Activated T-helper 1 cell treated with Interleukin-2 at 50 U/mL for 16 hours (primary cell): ENCODE measurements around the gene ZNF556.
"Not testable (repeated sequence)": the region's sequence is repeated elsewhere in the genome, so short reads cannot be mapped to it uniquely, and the experiment has no call there.

Experiments
- DNase-seq: peaks from one replicate; pipeline ENCODE4 v3.0.0-alpha.2; 2020; ENCODE audit warnings: low read depth

The ZNF556 gene

DNA sequence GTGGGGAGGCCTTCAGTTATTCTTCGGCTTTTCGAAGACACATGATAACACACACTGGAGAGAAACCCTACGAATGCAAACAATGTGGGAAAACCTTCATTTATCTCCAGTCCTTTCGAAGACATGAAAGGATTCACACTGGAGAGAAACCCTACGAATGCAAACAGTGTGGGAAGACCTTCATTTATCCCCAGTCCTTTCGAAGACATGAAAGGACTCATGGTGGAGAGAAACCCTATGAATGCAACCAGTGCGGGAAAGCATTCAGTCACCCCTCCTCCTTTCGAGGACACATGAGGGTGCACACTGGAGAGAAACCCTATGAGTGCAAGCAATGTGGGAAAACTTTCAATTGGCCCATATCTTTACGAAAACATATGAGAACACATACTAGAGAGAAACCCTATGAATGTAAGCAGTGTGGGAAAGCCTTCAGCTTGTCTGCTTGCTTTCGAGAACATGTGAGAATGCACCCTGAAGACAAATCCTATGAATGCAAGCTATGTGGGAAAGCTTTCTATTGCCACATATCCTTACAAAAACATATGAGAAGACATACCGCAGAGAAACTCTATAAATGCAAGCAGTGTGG is 14.0 kb upstream of the ZNF556 start:
- DNase-seq, result no peak

DNA sequence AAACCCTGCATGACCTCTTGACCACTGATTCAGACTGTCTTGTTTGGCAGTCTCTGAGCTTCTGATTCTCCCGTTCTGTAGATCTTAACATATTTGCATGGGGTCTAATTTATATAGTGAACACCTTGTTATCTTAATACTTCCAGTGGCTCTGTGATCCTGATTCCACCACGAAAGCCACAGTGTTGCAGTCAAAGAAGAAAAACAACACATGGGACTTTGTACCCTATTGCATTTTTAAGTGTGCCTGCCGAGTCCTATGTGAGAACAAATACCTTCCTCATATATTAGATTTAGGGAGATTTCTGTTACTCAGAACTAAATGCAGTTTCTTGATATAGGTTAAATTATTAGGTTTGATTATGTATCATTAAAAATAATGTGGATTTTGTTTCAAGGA is 12.3 kb upstream of the ZNF556 start:
- no peak for DNase-seq

DNA sequence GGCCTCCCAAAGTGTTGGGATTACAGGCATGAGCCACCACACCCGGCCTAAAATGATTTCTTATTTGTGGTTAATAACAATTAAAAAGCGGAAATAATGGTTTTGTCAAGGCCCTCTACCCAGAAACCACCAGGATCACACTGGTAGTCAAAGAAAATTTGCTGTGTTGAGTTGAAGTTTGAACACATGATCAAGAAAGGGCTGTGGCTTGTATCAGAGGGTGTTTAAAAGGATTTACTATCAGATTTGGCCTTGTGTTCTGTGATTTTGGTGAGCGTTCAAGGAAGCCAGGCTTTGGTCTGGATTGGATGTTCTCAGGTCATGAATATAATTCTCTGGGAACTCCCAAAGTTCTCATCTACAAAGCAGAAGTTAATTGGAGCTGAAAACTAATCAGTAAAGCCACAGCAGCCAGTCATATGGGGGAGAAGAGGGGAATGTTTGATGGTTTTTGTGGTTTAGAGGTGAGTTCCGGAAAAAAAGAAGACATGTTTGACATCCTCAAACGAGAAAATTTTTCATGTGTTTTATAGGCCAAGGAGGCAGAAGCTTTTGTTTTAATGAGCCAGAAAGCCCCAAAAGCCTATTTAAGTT is 10.6 kb upstream of the ZNF556 start:
- DNase-seq, result no peak

- no peak for DNase-seq
Measured at GRCh38 chr19:2858864-2859263, 8.3 kb upstream of the ZNF556 start.

DNA sequence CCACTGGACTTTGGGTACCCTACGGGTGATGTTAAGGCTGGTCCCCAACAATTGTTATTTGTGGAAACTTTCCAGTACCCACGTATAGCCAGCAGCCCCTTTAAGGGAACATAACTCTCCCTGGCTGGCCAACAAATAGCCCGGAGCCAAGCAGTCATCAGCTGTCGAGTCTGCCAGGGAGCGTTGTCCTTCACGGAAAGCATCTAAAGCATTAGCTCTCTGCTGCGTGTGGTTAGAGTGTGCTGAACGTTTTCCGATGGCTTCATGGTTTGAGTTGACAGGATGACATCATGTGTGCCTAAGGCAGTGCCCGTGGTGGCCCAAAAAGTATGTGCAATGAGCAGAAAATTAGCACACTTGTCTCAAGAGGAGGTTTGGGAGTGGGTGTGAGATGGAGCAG is 3.3 kb upstream of the ZNF556 start:
- no peak for DNase-seq

- no peak for DNase-seq
Measured at GRCh38 chr19:2865334-2866100, 1.6 kb upstream of the ZNF556 start.

- DNase-seq, result no peak
Measured at GRCh38 chr19:2866495-2867024, 575 bp upstream of the ZNF556 start.

DNA sequence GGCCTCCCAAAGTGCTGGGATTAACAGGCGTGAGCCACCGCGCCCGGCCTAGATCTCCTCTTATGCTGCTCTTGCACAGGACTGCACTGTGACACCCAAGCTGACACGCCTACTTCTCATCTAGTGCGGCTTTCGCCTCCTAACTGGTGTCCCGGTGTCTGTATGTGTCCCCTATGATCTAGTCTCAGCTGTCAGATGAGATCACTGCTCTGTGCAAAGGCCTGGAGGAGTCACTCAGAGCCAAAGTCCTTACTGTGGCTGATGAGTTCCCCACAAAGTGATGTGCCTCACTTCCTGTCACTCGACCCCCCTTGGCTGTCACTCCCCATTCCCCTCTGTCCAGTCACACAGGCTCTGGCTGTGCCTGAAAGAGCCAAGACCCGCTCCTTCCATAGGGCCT is 2.5 kb downstream of the ZNF556 start:
- DNase-seq, result no peak

DNA sequence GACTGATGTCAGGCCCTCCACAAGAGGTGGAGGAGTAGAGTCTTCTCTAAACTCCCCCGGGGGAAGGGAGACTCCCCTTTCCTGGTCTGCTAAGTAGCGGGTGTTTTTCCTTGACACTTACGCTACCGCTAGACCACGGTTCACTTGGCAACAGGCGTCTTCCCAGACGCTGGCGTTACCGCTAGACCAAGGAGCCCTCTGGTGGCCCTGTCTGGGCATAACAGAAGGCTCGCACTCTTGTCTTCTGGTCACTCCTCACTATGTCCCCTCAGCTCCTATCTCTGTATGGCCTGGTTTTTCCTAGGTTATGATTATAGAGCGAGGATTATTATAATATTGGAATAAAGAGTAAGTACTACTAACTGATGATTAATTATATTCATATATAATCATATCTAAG is 5.0 kb downstream of the ZNF556 start:
- not testable (repeated sequence) for DNase-seq

GRCh38 chr19:2877398-2878331 is 10.5 kb downstream of the ZNF556 start:
- no peak for DNase-seq

DNA sequence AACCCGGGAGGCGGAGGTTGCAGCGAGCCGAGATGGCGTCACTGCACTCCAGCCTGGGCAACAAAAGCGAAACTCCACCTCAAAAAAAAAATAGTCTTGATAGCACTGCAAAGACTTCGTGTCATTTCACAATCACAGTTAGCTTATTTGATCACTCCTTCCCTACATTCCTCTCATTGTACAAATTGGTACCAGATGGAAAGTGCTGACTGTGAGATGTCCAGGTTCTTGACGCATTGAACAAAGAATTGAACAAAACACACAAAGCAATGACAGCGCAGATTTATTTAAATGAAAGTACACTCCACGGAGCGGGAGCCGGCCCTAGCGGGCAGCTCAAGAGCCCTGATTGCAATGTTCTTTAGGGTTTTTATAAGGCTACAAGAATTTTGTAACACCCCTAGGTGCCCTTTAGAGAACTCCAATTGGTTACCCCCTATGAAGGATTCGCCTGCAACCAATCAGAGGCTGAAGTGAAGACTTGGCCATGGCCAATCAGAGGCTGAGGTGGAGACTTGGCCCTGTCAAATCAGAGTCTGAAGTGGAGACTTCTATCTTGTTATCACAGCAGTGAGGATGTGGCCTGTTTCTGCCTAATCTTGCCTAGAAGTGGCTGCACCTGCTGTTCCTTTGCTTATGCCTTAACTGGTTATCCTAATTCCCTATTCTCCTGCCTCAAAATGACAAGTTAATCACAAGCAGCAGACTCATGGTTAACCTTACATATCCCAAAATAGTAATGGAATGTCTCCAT is 16.7 kb downstream of the ZNF556 start:
- no peak for DNase-seq

DNA sequence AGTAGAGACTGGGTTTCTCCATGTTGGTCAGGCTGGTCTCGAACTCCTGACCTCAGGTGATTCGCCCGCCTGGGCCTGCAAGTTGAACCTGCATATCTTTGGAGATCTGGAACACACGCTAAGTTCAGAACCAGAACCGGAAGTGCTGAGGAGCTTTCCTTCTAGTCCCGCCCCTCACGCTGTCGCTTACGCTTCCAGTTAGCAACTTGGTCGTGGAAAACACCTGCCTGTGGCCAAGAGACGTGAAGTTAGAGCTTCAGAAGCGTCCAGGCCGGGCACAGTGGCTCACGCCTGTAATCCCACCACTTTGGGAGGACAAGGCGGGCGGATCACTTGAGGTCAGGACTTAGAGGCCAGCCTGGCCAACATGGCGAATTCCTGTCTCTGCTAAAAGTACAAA is 18.6 kb downstream of the ZNF556 start:
- no peak for DNase-seq

DNA sequence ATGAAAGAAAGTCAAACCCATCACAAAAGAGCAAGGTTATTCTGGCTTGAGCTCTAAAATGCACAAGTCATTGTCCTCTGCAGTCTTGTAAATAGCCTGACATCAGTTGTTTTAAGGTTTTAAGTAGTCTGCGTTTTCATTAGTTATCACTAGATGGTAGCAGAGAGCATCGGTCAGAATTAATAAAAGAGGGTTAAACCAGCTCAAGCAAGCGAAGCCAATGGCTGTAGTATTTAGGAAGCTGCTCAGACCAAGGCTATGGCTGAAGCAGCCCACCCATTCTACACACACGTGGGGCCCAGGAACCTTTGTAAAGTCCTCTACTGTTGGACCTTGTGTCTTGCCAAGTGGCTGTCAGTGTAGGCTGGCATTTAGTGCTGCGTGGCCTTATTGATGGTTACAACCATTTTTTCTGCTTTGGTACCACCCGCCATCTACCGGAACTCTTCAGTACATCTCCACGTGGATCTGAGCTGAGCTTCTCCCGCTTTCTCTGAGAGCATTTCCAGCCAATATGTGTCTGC is 20.3 kb downstream of the ZNF556 start:
- DNase-seq, result no peak

DNA sequence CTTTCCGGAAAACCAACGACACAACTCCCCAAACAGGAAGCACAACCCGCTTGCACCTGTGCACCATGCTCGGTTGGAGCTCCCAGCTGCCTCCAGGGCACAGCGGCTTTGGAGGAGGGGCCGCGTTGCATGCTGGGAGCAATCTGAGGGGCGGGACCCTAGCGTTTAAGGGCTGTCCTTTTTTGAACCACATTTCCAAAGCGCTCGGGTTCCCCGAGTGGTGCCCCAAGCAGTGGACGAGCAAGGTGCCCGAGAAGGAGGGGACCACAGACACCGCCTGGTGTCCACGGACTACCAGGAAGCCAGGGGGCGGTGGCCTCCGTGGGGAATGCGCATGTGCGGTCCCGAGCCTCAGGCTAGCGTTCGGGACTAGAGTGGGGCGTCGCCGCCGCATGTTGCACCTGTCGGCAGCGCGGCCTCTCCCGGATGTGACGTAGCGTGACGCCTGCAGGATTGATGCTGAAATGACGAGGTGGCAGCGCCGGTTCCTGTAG is 21.6 kb downstream of the ZNF556 start:
- DNase-seq, result peak; percentile 4

DNA sequence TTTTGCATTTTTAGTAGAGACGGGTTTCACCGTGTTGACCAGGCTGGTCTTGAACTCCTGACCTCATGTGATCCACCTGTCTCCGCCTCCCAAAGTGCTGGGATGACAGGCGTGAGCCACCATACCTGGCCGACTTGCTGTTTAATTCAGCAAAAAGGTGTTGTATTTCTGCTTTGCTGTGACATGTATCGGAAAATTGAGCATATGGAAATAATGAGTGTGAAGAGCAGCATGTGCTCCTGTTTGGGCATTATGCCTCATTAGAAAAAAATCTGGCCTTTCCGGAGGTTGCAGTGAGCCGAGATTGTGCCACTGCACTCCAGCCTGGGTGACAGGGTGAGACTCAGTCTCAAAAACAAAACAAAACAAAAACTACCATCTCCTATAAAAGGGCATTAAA is 23.4 kb downstream of the ZNF556 start:
- not testable (repeated sequence) for DNase-seq

GRCh38 chr19:2896694-2897093 is 29.6 kb downstream of the ZNF556 start:
- DNase-seq, result no peak

- DNase-seq, result peak; percentile 96
Measured at GRCh38 chr19:2900296-2901252, 33.4 kb downstream of the ZNF556 start, which contains the start of gene ZNF57. ZNF57 (plus strand) TSS chr19:2900928; CDS start chr19:2901046, 118 bp downstream.

- no peak for DNase-seq
Measured at GRCh38 chr19:2902590-2903218, 35.6 kb downstream of the ZNF556 start.

DNA sequence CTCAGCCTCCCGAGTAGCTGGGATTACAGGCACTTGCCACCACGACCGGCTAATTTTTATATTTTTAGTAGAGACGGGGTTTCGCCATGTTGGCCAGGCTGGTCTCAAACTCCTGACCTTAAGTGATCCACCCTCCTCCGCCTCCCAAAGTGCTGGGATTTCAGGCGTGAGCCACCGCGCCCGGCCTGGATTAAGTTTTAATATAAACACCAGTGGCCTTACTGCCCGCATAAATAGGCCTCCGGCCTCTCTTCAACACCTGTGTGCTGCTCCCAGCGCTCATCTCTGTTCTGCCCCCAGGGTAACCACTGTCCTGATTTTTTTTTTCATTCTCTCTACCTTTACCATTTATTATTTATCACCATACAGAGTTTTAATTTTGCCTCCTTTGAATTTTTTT is 36.2 kb downstream of the ZNF556 start:
- DNase-seq, result not testable (repeated sequence)
